COLO829 (cell line): ENCODE results near the gene C13orf42.

Source experiments
- DNase-seq: peaks from one replicate; pipeline ENCODE4 v3.0.0; 2012; ENCODE audit warnings: low spot score

The C13orf42 gene

DNA sequence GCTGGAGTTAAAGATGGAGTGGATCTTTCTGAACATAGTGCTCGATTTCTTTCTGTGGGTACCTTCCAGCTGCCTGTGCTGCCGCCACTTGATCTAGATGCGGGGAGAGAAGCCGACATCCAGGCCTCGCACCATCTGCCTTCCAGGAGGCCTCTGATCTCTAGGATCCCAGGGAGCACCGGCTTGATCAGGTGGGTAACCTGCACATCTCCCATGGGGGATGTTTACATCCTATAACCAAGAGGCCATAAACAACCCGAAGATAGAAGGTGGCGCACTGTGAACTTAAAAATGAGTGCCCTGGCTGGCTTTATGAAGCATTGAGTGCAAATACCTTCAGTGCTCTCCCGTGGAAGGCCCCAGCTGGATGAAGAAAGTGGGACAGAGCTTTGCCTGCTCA lies at the start of gene C13orf42:
Gene C13orf42 (minus strand): TSS at position 101 of the 400 bp plus-strand sequence. CDS start 65 bp downstream, at position 36.
- no peak for DNase-seq

DNA sequence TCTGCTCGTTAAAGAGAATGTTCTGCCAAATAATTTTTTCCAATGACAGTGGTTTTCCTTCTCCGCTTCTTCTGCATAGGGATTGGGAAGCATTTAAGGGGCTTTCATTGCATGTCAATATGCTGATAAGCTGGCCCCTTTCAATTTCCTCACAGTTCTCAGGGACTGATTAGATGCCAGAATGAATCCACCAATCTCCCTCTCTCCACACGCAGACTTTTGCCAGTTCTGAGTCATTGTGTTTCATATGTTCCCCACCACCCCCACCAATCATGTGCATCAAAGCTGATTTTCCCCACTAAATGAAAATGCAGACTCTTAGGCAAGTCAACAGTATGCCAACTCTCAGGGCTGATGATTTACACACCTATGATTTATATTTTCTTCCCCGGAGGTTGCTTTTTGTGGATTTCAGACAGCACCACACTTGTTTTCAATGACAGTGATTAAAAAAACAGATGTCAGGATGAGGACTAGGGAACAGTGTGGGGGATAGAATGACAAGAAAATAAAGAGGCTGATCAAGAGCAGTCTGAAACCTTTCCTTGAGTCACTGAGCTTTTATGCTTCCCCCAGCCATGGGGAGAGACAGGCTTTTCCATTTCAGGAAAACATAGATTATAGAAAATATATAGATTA lies 47.9 kb upstream of the C13orf42 start:
- DNase-seq: no peak

DNA sequence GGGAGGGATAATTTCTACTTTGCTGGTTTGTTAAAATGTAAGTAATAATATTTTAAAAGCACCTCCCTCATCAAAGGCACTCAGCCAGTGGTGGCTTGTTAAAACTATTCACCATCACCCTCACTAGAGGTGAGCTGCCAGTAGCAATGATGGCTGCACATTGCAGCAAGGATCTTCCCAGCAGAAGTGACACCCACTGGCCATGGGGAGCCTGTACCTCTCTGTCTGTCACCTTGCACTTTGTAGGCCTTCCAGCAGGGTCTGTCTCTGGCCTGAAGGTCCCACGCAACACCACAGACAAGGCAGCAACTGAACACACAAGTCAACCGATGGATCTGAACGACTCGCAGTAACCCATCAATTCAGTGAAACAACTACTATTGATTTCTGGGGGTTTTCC lies 47.3 kb upstream of the C13orf42 start:
- DNase-seq: no peak

DNA sequence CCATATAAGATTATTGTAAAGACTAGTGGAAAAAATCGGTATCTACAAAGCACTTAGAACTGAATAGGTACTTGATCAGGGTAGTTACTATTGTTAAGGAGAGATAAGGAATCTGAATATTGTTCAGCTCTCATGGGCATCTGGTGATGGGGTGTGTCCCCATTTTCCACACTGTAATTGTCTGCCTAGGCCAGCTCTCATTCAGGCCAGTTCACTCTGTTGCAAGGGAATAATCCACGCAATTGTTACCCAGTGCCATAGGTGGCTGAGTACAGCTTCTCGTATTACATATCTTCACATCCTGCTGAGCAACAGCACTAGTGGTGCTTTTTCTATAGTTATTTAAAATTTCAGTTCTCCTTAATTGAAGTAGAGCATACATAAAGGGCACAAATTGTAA lies 45.6 kb upstream of the C13orf42 start:
- DNase-seq: no peak

DNA sequence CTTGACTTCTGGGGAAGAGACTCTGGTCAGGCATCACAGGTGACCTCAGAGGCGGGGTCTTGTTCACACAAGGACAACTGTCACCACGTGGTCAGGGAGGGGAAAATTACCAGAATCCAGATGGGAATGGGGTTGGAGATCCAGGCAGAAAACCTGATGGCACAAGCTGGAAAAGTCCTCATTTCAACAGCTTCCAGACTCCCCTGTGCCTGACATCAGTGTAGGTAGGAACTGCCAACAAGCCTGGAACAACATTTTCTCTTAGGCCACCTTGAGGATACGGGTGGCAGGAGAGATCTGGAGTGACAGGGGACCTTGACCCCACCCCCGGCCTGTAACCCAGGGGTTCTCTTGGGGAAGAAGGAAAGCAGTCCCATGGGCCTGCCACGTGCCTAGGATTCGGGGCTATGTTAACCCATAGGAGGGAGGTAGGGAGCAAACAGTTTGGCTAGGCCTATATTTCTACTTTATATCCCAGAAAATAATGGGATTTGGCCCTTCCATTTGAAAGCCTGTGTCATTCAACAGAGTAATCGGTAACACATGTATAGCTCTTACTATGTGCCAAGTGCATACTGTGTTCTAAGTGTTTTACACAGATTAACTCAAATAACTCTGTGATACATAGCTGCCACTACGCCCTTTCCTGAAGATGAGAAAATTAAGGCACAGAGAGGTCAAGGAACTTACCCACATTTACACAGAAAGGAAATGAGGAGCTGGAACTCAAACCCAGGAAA lies 44.9 kb upstream of the C13orf42 start:
- DNase-seq: no peak

DNA sequence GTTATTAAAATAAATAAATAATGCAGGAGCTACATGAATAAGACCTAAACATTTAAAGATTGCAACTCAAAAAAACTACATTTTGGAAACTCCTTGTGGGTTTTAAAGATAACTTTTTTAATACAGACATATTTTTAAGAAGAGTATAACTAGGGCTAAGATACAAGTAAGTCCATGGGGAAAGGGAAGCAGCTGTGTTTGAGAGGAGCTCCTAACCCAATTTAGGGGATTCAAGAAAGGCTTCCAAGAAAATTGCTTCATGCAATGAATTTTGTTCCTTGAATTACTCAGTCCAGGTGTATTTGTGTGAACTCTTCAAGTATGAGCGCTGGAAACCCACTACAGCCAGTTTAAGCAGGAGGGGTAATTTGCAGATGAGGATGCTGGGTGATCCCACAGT lies 44.1 kb upstream of the C13orf42 start:
- no peak for DNase-seq

DNA sequence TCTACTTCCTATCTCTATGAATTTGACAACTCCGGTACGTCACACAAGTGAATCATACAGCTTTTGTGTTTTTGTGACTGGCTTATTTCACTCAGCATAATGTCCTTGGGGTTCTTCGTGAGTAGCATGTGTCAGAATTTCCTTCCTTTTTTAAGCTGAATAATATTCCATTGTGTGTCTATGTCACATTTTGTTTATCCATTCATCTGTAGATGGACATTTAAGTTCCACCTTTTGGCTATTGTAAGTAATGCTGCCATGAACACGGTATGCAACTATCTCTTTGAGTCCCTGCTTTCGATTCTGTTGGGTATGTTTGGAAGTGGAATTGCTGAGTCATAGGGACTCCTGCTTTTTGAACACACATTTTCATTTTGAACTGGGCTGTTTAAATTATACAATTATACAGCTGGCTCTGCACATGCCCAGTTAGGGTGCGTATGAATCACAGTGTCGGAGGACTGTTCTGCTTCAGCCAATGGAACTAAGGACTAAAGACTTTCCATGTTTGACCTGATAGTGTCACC lies 43.0 kb upstream of the C13orf42 start:
- no peak for DNase-seq

DNA sequence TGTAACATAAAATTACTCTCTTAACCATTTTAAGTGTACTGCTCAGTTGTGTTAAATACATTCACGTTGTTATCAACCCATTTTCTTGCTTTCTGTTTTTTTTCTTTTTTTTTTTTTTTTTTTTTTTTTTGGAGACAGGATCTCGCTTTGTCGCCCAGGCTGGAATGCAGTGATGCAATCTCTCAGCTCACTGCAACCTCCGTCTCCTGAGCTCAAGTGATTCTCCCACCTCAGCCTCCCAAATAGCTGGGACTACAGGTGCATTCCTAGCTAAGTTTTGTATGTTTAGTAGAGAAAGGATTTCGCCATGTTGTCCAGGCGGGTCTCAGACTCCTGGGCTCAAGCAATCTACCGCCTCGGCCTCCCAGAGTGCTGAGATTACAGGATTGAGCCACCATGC lies 42.5 kb upstream of the C13orf42 start:
- no peak for DNase-seq

DNA sequence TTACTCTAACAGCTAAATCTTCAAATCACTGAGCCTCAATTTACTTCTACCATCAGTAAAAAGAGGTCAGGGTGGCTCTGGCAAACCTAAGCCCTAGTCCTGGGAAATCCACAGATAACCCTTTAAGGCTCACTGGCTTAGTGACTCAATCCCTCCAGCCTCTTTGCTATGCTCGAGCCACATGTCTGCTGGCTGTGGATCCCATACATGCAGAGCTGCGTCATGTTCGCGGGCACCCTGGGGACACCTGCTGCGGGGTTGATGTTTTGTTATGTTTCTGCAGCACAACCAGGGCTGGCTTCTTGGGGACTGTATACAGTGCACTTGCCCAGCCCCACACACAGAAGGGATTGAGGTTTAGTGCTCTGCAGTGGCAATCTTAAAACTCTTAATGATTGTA lies 41.6 kb upstream of the C13orf42 start:
- no peak for DNase-seq

DNA sequence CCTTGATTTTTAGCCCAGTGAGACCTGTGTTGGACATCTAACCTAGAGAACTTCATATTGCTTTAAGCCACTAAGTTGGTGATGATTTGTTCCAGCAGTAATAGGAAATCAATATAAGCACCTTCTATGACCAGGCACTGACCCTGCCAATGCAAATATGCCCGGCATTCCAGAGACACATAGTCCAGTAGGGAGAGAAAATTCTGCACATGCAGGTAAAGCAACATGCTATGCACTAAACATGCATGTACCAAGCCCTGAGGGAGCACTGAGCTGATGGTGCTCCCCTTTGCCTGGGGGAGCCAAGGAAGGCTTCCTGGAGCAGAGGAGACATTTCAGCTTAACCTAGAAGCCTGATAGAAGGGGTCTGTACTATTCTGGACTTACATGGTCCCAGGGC lies 40.4 kb upstream of the C13orf42 start:
- no peak for DNase-seq

DNA sequence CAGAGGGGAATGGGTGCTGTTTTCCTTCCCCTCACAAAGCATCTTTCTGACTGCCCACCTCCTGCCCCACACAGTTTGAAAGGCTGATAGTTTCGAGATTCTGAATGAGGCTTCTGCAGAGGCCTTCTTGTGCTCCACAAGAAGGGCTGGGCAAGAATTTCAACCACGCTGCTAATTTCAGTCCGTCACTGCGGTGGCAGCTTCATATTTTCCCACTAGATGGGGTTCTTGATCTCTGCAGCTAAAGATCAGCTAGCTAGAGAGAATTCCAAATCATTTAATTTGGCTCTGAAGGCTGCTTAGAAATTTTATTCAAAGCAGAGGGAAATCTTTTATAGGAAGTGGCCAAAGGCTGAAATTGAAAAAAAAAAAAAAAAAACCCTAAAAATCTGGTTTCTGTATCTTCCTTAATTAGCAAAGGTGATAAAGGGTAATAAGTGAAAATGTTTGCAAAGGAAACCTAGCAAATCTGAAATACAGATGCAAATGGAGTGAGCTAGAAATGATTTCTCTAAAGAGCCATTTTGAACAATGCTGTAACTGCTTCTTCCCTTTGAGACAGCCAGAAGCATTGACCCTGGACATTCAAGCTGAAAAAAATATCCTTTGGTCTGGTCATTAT lies 38.0 kb upstream of the C13orf42 start:
- peak; percentile 17 for DNase-seq

DNA sequence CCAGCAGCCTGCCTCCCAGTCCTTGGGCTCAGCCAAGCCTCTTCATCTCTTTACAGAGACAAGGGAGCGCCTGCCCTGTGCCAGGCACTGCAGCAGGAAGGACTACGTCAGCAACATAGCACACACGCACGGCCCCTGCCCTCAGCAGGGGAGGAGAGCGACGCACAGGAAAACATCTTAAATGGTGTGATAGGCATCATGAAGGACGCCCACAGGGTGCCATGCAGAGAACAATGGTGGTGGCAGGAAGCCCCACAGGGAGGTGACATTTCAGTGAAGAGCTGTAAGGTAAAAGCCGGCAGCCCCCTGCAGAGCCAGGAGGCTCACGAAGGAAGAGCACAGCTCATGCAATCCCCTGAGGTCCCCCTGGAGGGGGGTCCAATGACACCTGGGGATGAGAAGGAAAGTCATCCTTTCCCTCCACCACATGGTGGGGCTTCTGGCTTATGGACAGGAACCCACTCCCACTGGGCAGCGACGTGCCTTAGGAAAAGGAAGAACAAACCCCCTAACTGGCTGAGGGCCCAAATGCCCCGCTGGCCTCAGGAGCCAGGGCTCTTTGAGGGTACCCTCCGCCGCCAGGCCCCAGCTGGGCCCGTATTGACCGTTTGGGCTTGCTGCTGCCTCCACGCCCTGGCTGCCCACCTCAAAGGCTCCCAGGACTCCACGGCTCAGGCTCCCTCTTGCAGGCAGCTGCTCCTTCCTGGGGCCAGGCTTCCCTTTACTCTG lies 37.3 kb upstream of the C13orf42 start:
- no peak for DNase-seq

DNA sequence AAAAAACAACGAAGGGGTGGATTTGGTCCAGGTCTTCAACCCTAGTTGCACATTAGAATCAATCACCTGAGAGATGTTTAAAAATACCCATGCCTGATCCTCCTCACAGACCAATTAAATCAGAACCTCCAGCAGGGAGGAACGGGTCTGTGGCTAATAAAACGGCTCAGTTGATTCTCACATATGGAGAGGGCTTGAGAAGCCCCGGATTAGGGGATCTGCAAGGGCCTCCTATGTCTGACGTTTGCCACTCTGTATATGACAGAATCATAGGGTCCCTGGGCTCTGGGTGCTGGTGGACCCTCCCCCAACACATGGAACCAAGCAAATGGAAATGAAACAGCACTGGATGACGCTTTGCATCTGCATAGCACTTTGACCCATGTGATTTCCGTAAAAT lies 36.7 kb upstream of the C13orf42 start:
- no peak for DNase-seq

DNA sequence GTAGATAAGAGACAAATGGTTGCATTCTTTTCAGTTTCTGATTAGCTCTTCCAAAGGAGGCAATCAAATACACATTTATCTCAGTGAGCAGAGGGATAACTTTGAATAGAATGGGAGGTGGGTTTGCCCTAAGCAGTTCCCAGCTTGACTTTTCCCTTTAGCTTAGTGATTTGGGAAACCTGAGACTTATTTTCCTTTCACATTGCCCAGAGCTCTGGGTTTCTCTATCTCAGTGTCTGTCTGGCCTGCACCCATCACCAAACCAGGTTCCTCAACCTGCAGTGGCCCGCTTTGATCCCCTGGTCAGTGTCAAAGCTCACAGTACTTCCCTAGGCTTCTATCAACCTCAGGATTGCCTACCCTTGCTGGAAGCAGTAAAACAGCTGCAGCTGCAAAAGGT lies 35.6 kb upstream of the C13orf42 start:
- no peak for DNase-seq

DNA sequence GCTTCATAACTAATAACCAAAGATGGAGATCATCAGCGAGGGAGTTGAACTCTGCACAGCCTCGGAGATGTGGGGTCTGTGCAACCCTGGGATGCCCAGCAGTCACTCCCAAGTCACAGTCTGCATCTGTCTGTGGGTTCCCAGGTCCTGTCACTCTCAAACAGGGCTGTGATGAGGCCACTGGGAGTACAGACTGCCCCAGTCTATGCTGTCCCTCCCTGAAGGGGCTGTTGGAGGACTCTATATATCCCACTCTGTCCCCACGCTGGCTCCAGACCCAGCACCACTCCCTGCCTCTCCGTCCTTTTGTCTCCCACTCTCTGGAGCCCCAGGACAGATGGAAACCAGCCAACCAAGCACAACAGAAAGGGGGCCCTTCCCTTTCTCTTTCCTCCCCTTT lies 26.2 kb upstream of the C13orf42 start:
- no peak for DNase-seq

DNA sequence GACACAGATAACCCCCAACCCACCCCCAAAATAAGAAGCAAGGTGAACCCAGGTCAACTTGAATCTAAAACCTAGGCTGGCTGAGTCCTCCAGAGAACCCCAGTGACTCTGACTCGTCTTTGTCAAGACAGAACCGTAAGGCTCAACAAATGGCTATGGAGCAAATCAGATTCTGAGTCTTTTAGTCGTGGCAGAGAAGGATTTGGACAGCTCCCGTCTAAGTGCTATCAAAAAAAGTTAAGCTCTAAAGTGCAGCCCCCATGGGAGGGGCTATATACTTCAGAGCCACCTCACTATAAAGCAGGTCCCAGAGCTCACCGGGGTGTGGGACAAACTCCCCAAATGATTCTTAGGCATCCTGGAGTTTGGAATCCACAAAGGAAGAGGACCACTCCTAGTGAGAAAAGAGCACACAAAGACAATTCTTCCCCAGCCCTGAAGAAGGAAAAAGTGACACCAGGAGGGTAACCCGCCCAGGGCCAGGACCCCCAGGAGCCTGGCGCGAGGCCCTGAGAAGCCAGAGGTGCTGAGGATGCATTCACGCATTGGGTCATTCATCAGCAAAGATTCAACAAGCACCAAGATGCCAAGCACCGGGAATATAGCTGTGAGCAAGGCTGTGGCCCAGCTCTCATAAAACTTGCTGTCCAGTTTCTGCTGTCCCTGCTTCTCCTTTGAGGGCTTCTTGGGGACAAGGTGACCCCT lies 25.4 kb upstream of the C13orf42 start:
- no peak for DNase-seq

DNA sequence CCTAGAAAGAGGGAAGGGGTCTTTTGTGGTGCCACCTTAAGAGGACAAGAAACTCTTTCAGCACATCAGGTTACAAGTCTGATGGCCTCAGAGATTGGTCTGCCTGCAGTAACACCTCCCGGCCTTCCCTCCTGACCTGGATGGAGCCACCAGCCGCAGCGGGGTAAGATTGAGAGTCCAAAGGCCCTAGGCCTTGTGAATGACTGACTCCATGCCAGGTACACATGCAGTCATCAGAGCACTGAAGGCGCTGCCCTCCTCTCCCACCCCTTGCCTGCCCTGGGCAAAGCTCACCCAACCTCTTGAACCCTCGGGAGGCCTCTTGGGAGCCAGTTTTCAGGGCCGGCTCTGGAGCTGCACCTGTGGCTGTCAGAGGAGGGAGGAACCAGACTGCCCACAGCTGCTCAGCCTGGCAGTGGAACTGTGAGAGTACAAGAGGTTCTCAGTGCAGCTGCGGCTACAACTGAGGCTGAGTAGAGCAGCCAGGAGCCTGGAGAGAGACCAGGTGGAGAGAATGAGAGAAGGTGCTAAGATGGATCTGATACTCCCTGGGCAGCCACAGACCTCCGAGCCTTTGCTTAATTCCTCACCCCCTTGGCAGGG lies 23.8 kb upstream of the C13orf42 start:
- no peak for DNase-seq

DNA sequence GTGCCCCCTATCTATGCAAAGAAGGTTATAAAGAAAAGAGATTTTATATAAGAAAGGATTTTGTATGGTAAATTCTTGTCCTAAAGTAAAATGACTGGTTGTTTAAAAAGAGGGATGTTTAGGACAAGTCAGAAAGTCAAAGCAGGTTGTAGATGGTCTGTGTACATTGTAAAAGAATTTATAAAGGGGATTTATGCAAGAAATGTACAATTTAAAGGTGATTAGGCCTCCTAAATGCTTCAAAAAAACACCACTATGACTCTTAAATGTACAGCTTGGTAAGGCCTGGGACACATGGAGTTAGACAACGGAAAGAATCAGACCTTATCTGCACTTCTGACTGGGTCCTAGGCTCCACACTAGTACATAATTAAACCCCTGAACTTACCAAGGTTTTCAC lies 19.3 kb upstream of the C13orf42 start:
- DNase-seq: no peak

DNA sequence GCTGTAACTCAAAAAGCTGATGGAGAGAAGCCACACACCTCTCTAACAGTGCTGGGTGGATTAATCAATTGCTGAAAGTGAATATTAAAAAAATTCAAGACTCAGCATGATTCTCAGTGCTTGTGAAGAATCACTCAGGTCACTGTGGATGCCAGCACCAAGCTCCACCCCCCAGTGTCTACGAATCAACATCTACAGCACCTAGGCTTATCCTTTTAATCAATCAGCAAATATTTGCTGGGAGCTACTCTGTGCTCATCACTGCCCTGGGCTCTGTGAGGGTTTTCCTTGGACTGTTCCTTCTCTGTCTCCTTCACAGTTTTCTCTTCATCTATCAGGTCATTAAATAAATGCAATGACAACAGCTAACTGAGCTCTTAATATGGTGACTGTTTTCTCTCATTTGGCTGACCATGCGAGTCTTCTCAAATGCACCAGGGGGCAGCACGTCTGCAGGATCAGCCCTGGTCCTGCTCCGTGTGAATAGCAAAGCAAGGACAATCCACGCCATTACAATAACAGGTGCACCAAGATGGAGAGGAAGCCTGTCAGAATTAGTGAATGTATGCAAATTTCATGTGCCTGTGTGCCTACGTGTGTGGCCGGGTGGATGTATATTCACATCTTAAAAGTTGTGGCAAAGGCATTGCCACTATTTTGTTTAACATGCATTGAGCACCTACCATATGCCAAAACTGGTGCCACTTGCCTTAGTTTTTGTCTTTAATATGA lies 14.6 kb upstream of the C13orf42 start:
- DNase-seq: peak; percentile 34

DNA sequence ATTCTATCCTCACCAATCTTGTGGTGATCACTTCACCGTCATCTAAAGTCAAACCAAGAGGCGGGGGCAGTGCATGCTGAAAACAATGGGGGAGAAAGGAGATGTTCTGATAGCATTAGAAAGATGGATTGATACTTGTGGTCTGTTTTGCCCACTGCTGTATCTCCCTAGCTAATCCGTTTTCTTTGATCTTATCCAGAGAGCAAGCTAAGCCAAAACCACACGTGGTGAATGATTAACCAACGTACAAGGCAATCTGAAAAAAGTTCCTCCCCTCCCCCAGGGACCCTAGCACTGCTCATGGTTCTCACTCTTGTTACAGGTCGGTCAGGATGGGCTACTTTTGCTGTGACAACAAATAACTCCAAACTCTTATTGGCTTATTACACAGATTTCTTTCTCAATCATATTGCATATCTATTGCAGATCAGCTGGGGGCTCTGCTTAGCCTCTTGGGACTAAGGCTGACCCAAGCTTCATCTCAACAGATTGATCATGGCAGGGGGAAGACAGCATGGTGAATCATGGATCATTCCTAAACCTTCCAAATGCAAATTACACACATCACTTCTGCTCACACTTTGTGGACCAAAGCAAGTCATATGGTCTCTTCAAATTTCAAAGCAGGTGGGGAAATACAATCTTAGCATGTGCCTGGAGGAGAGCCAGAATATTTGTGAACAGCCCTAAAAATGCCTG lies 11.9 kb upstream of the C13orf42 start:
- no peak for DNase-seq
